HCT116 (cell line): Measurements from ENCODE around the gene PHACTR4. TPM values are rescaled to one million over a fixed set of nuclear protein-coding genes. Genes with fewer than 3 reads are reported as not detected.
"Not testable (repeated sequence)": the region's sequence is repeated elsewhere in the genome, so short reads cannot be mapped to it uniquely, and the experiment has no call there.

Experiments used
- ATAC-seq: fragments of 200-7000 bp; cut with Tn5 transposase; 2 replicates; pipeline ENCODE4 v1.9.1; 2020; ENCODE audit warnings: mild to moderate bottlenecking, moderate library complexity
- BruUV-seq: library from RNA; stranded (reverse); fragments of 400-500 nt; replicated peaks from 2 replicates; lab custom pipeline; 2021; lab: Mats Ljungman, UMichigan
- CTCF ChIA-PET: fragments of 300-600 bp; sonication (Branson Sonifier 250); formaldehyde crosslinking; loops from one replicate; lab custom pipeline; 2021; ENCODE audit warnings: antibody characterized with exemption; lab: Charles Lee
- POLR2A ChIA-PET: fragments of 300-600, 350-600 bp; sonication (Branson Sonifier 250); formaldehyde crosslinking; loops from one replicate; lab custom pipeline; 2021; ENCODE audit warnings: antibody characterized with exemption; lab: Charles Lee
- RAD21 ChIA-PET, 2 experiments: fragments of 300-600 bp; sonication (Branson Sonifier 250); formaldehyde crosslinking; loops; one replicate each; lab custom pipeline; 2023; ENCODE audit warnings: low total read pairs in 2 of 2; ENCODE audit not compliant: uncharacterized antibody in 2 of 2, unreplicated experiment in 2 of 2, low non-redundant PET in 1 of 2; lab: Charles Lee
- DNase-seq: peaks from one replicate; pipeline ENCODE4 v3.0.0-alpha.2; 2010; ENCODE audit warnings: low read depth, low spot score
- H2AFZ ChIP-seq: fragments of 200-600 bp; shearing (Covaris generic), sonication (generic); 2 replicates; pipeline ENCODE4 v1.6.1; 2017; ENCODE audit warnings: low read depth, mixed run types, mixed read lengths, antibody characterized with exemption, low read length; ENCODE audit not compliant: poor library complexity, severe bottlenecking
- H3K27ac ChIP-seq: 2 replicates; pipeline ENCODE4 v1.5.1; 2012; ENCODE audit warnings: low read depth, low read length
- H3K27me3 ChIP-seq: fragments of 200-600 bp; sonication (generic); 2 replicates; pipeline ENCODE4 v1.6.1; 2016; ENCODE audit warnings: mixed run types, low read length, mixed read lengths; ENCODE audit not compliant: insufficient read depth
- H3K36me3 ChIP-seq, 2 experiments: fragments of 200-500 bp in 1 of 2; fragments of 200-600 bp in 1 of 2; sonication (Bioruptor generic) in 1 of 2; sonication (generic) in 1 of 2; 2 replicates each; pipeline versions ENCODE4 v1.5.1 to v1.6.1; 2014 to 2016; ENCODE audit warnings: low read length in 2 of 2, inconsistent platforms in 1 of 2, mixed read lengths in 1 of 2, mixed run types in 1 of 2; ENCODE audit not compliant: insufficient read depth in 2 of 2, control insufficient read depth in 1 of 2
- H3K4me1 ChIP-seq, 2 experiments: fragments of 200-600 bp in 1 of 2; sonication (generic) in 1 of 2; 2 replicates each; pipeline versions ENCODE4 v1.5.1 to v1.6.1; 2012 to 2017; ENCODE audit warnings: low read length in 2 of 2, inconsistent platforms in 1 of 2, mild to moderate bottlenecking in 1 of 2, mixed read lengths in 1 of 2, mixed run types in 1 of 2, moderate library complexity in 1 of 2; ENCODE audit not compliant: insufficient read depth in 2 of 2, control insufficient read depth in 1 of 2
- H3K4me2 ChIP-seq: fragments of 200-600 bp; sonication (generic); 2 replicates; pipeline ENCODE4 v1.6.1; 2017; ENCODE audit warnings: mixed run types, low read length, mixed read lengths
- H3K4me3 ChIP-seq, 2 experiments: fragments of 200-600 bp in 1 of 2; sonication (generic) in 1 of 2; replicated peaks in 1 of 2; 2 replicates each; pipeline ENCODE4 v1.5.1; 2011 to 2016; ENCODE audit warnings: low read length in 2 of 2, control low read depth in 1 of 2, low read depth in 1 of 2, mild to moderate bottlenecking in 1 of 2, mixed read lengths in 1 of 2, mixed run types in 1 of 2
- H3K79me2 ChIP-seq: fragments of 200-600 bp; sonication (generic); 2 replicates; pipeline ENCODE4 v1.6.1; 2017; ENCODE audit warnings: mild to moderate bottlenecking, mixed run types, low read length, moderate library complexity, mixed read lengths; ENCODE audit not compliant: insufficient read depth
- H3K9ac ChIP-seq: fragments of 200-600 bp; sonication (generic); 2 replicates; pipeline ENCODE4 v1.6.1; 2016; ENCODE audit warnings: low read length, mixed read lengths
- H3K9me2 ChIP-seq: fragments of 200-600 bp; sonication (generic), shearing (Covaris generic); 2 replicates; pipeline ENCODE4 v1.6.1; 2017; ENCODE audit warnings: mixed run types, mild to moderate bottlenecking, moderate library complexity; ENCODE audit not compliant: insufficient read depth
- H3K9me3 ChIP-seq, 2 experiments: fragments of 200-500 bp in 1 of 2; fragments of 200-600 bp in 1 of 2; sonication (Bioruptor generic) in 1 of 2; sonication (generic) in 1 of 2; 2 replicates each; pipeline ENCODE4 v1.6.1; 2014 to 2017; ENCODE audit warnings: low read length in 2 of 2, mixed read lengths in 2 of 2, inconsistent platforms in 1 of 2, low read depth in 1 of 2, mild to moderate bottlenecking in 1 of 2, mixed run types in 1 of 2, moderate library complexity in 1 of 2; ENCODE audit not compliant: control insufficient read depth in 1 of 2, insufficient read depth in 1 of 2
- H4K20me1 ChIP-seq: fragments of 200-600 bp; sonication (generic), shearing (Covaris generic); 2 replicates; pipeline ENCODE4 v1.6.1; 2017; ENCODE audit warnings: mixed run types, mild to moderate bottlenecking, moderate library complexity; ENCODE audit not compliant: insufficient read depth
- CBX3 ChIP-seq: IDR thresholded peaks from 2 replicates; pipeline ENCODE4 v1.6.1; 2012; ENCODE audit warnings: low read depth
- EGR1 ChIP-seq: IDR thresholded peaks from 2 replicates; pipeline ENCODE4 v1.6.1; 2012; ENCODE audit warnings: low read depth
- POLR2A ChIP-seq: IDR thresholded peaks from 2 replicates; pipeline ENCODE4 v1.7.0; 2011; ENCODE audit warnings: borderline replicate concordance; ENCODE audit not compliant: insufficient read depth, insufficient read length; ENCODE audit errors: extremely low read depth
- RAD21 ChIP-seq: IDR thresholded peaks from 2 replicates; pipeline ENCODE4 v1.6.1; 2012; ENCODE audit warnings: low read depth, mild to moderate bottlenecking
- SIN3A ChIP-seq: IDR thresholded peaks from 2 replicates; pipeline ENCODE4 v1.6.1; 2012; ENCODE audit warnings: low read depth
- SP1 ChIP-seq: IDR thresholded peaks from 2 replicates; pipeline ENCODE4 v1.6.1; 2012; ENCODE audit warnings: low read depth
- ZBTB33 ChIP-seq: IDR thresholded peaks from 2 replicates; pipeline ENCODE4 v1.6.1; 2011; ENCODE audit warnings: mild to moderate bottlenecking, low read length, moderate library complexity; ENCODE audit not compliant: insufficient replicate concordance; ENCODE audit errors: extremely low read depth
- intact Hi-C: fragments of 100-400 bp; cut with micrococcal nuclease; formaldehyde crosslinking; loops from 2 replicates; pipeline ENCODE4 v1.10.0; 2022
- total RNA-seq: library from RNA; stranded (reverse); gene quantifications from one replicate; pipeline ENCODE4 v1.2.1, GENCODE V29; 2021; ENCODE audit not compliant: unreplicated experiment

PHACTR4 gene
- total RNA-seq, 1 experiment from 2014 or later, result 36.0 TPM

DNA sequence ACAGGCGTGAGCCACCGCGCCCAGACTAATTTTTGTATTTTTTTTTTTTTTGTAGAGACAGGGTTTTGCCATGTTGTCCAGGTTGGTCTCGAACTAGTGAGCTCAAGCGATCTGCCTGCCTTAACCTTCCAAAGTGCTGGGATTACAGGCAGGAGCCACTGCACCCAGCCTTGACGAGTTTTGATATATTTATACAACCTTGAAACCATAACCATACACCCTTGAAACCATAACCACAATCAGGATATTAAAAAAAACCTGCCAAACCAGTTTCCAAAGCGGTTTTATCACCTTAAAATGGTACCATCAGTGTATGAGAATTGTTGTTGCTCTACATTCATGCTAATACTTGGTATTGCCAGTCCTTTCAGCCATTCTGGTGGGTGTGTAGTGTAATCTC is 3.7 kb upstream of the PHACTR4 start:
- no peaks in the 10 kb centered on the region for H3K9me3 ChIP-seq
- H3K4me2 ChIP-seq, result peak overlapping the region; percentile 54
- H4K20me1 ChIP-seq, result no peaks in the 10 kb centered on the region
- H2AFZ ChIP-seq, result peak overlapping the region; percentile 59
- H3K9ac ChIP-seq, result no peak overlapping the region
- H3K4me3 ChIP-seq, result peak overlapping the region in 1 of 2 experiments; percentile 3; a peak in 1 of 4 replicates
- H3K4me1 ChIP-seq, result peaks cover 24 to 39% of the 10 kb centered on the region in 2 experiments
- intact Hi-C loops, result loop anchor here (10.0 kb wide), 1 partner anchor 509 kb away; no protein-coding TSS in a partner anchor
- ChIA-PET POLR2A (interaction anchor here (0.9 to 2.2 kb wide), 4 partner anchors 12 to 117 kb away, joined by 3 to 8 read pairs (median 3); partner anchors contain the start of gene MED18), CTCF (interaction anchor here (5.8 kb wide), 1 partner anchor 117 kb away, joined by 73 read pairs; no protein-coding TSS in a partner anchor), RAD21 (no interaction called here)
- no TSS peak for BruUV-seq
- H3K27ac ChIP-seq, result peak overlapping the region; percentile 43; the same call in 1 of the 2 replicates
- H3K9me2 ChIP-seq, result no peaks in the 10 kb centered on the region
- ATAC-seq (no peak), DNase-seq (no peak)
- H3K27me3 ChIP-seq, result no peaks in the 10 kb centered on the region
- no peaks in the 10 kb centered on the region for H3K36me3 ChIP-seq
- TF ChIP-seq ZBTB33 (no peak), SIN3A (no peak), RAD21 (no peak), POLR2A (no peak), CBX3 (peak; percentile 53; the same call in 1 of the 2 replicates), SP1 (peak; percentile 69), EGR1 (no peak)
- peaks cover 10% of the 10 kb centered on the region for H3K79me2 ChIP-seq

DNA sequence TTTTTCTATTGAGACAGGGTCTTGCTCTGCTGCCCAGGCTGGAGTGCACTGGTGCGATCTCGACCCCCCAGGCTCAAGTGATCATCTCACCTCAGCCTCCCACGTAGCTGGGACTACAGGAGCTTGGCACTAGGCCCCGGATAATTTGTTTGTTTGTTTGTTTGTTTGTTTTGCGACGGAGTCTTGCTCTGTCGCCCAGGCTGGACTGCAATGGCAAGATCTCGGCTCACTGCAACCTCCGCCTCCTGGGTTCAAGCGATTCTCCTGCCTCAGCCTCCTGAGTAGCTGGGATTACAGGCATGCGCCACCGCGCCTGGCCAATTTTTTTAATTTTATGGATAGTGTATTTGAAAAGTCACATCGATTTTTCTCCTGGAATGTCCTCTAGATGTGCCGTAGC is 932 bp upstream of the PHACTR4 start:
- H3K79me2 ChIP-seq, result peaks cover 38% of the 10 kb centered on the region
- 0 out of 2 replicates have a peak overlapping the region, but pooled peaks have one; percentile 82 for H3K9ac ChIP-seq

More for the DNA sequence above, 932 bp upstream of the PHACTR4 start:
- ChIA-PET POLR2A (interaction anchor here (0.8 to 2.3 kb wide), 7 partner anchors 9 to 138 kb away, joined by 3 to 28 read pairs (median 5); partner anchors contain the start of gene MED18), RAD21 (interaction anchor here (0.7 to 3.1 kb wide), 5 partner anchors 9 to 509 kb away, joined by 3 to 24 read pairs (median 7); partner anchors contain the start of gene EYA3 (in 1 of the 2)), CTCF (interaction anchor here (0.6 to 5.8 kb wide), 12 partner anchors 9 to 643 kb away, joined by 3 to 73 read pairs (median 5); partner anchors contain the start of genes ATP5IF1, DNAJC8 and FAM76A)
- Histone ChIP-seq H2AFZ (peak overlapping the region; percentile 71), H3K4me1 (peaks cover 48 to 66% of the 10 kb centered on the region in 2 experiments), H3K27ac (peak overlapping the region; percentile 92), H3K4me2 (peak overlapping the region; percentile 80)
- H3K27me3 ChIP-seq, DNase-seq, H3K4me3 ChIP-seq, H3K9me2 ChIP-seq, H4K20me1 ChIP-seq, H3K9me3 ChIP-seq, ATAC-seq, BruUV-seq, H3K36me3 ChIP-seq: not testable (repeated sequence)
- intact Hi-C loops, result loop anchor here (1.0 to 10.0 kb wide), 3 partner anchors 120 to 506 kb away; no protein-coding TSS in a partner anchor
